Measurements from ENCODE around the gene TMSB15C.

GRCh38 chrX:104098919-104099318 is 22.9 kb upstream of the TMSB15C start:
- TF ChIP-seq CTCF (IDR thresholded peaks at IDR 0.05) (no peak), YY1 (IDR thresholded peaks at IDR 0.05; ENCODE audit: low read depth) (no peak), NFIC (IDR thresholded peaks at IDR 0.05; ENCODE audit: borderline replicate concordance) (no peak), TAF1 (IDR thresholded peaks at IDR 0.05; ENCODE audit: borderline replicate concordance, low read depth, low read length) (no peak), EP300 (IDR thresholded peaks at IDR 0.05; ENCODE audit: borderline replicate concordance in 1 of 2, low read depth in 1 of 2, low read length in 1 of 2) (no peak)

Data from SK-N-SH (cell line).